ENCODE results near the gene VTCN1. TPM values are rescaled to one million over a fixed set of nuclear protein-coding genes. Genes with fewer than 3 reads are reported as not detected.

Gene VTCN1
- total RNA-seq, 1 experiment from 2014 or later: 0.17 TPM

DNA sequence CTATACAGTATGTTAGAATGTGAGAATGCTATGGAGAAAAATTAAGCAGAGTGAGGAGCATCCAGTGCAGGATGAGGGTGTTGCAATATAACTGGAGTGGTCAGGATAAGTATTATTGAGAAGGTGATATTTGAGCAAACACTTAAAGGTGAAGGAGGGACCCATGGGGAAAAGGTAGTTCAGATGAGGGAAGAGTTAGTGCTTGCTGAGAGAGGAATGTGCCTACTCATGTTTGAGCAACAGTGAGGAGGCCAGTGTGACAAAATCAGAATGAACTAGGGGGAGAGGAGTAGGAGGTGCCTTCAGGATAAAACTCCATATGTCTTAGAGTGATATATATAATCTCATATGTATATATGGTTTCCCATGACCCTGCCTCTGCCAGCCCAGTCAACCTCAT lies 82.9 kb downstream of the VTCN1 start:
- intact Hi-C loops (cut with micrococcal nuclease): loop anchor here (1.0 to 10.0 kb wide), 3 partner anchors 60 to 627 kb away; no protein-coding TSS in a partner anchor
- Histone ChIP-seq H3K4me2 (ENCODE audit: low read length) (no peak overlapping the region), H3K36me3 (ENCODE audit: control insufficient read depth in 1 of 2, insufficient read depth in 2 of 2, low read length in 2 of 2) (no peaks in the 10 kb centered on the region), H3K9ac (ENCODE audit: low read length) (no peak overlapping the region), H3K79me2 (ENCODE audit: insufficient read depth, low read length) (no peaks in the 10 kb centered on the region), H3K27me3 (ENCODE audit: insufficient read depth, low read length) (peaks cover 9% of the 10 kb centered on the region; the same call in 1 of the 2 replicates), H3K4me1 (ENCODE audit: control insufficient read depth in 1 of 2, insufficient read depth in 2 of 2, low read length in 2 of 2) (0 out of 4 replicates have a peak, but pooled peaks cover 0 to 2% of the 10 kb centered on the region in 2 experiments), H2AFZ (ENCODE audit: low read depth, low read length, poor library complexity, severe bottlenecking) (no peak overlapping the region), H4K20me1 (ENCODE audit: insufficient read depth) (no peaks in the 10 kb centered on the region), H3K9me3 (ENCODE audit: control insufficient read depth in 1 of 2, insufficient read depth in 1 of 2, low read depth in 1 of 2, low read length in 2 of 2) (no peaks in the 10 kb centered on the region), H3K9me2 (ENCODE audit: insufficient read depth) (no peaks in the 10 kb centered on the region), H3K27ac (ENCODE audit: low read depth, low read length) (no peak overlapping the region), H3K4me3 (replicated peaks in 1 of 2; ENCODE audit: low read depth in 1 of 2, low read length in 2 of 2) (no peak overlapping the region)
- no peak for ATAC-seq
- CTCF ChIA-PET: interaction anchor here (1.0 to 3.7 kb wide), 9 partner anchors 20 to 626 kb away, joined by 3 to 32 read pairs (median 5); partner anchors contain the start of gene TTF2
- DNase-seq (ENCODE audit: low read depth, low spot score): no peak
- RAD21 ChIA-PET (ENCODE audit: low non-redundant PET in 1 of 2, low total read pairs in 2 of 2, uncharacterized antibody in 2 of 2, unreplicated experiment in 2 of 2): interaction anchor here in 1 of 2 experiments (1.7 kb wide), 1 partner anchor 60 kb away, joined by 5 read pairs; no protein-coding TSS in a partner anchor
- POLR2A ChIA-PET: no interaction called here
- no peak for TF ChIP-seq SIN3A (IDR thresholded peaks at IDR 0.05; ENCODE audit: low read depth)
- no peak for TF ChIP-seq TCF7L2 (IDR thresholded peaks at IDR 0.05; ENCODE audit: borderline replicate concordance, extremely low read depth, insufficient read depth, insufficient read length)
- TF ChIP-seq ZNF274 (IDR thresholded peaks at IDR 0.05; ENCODE audit: low read depth, low read length): no peak
- TF ChIP-seq EZH2phosphoT487 (IDR thresholded peaks at IDR 0.05; ENCODE audit: borderline replicate concordance): no peak
- TF ChIP-seq YY1 (IDR thresholded peaks at IDR 0.05; ENCODE audit: extremely low read depth, insufficient replicate concordance, low read depth, low read length): no peak
- TF ChIP-seq SP1 (IDR thresholded peaks at IDR 0.05; ENCODE audit: low read depth): no peak
- TF ChIP-seq EGR1 (IDR thresholded peaks at IDR 0.05; ENCODE audit: low read depth): no peak
- TF ChIP-seq POLR2A (IDR thresholded peaks at IDR 0.05; ENCODE audit: borderline replicate concordance, extremely low read depth, insufficient read depth, insufficient read length): no peak
- TF ChIP-seq ZFX (IDR thresholded peaks at IDR 0.05): no peak
- no peak for TF ChIP-seq RAD21 (IDR thresholded peaks at IDR 0.05; ENCODE audit: low read depth)
- TF ChIP-seq, protein P1, sequence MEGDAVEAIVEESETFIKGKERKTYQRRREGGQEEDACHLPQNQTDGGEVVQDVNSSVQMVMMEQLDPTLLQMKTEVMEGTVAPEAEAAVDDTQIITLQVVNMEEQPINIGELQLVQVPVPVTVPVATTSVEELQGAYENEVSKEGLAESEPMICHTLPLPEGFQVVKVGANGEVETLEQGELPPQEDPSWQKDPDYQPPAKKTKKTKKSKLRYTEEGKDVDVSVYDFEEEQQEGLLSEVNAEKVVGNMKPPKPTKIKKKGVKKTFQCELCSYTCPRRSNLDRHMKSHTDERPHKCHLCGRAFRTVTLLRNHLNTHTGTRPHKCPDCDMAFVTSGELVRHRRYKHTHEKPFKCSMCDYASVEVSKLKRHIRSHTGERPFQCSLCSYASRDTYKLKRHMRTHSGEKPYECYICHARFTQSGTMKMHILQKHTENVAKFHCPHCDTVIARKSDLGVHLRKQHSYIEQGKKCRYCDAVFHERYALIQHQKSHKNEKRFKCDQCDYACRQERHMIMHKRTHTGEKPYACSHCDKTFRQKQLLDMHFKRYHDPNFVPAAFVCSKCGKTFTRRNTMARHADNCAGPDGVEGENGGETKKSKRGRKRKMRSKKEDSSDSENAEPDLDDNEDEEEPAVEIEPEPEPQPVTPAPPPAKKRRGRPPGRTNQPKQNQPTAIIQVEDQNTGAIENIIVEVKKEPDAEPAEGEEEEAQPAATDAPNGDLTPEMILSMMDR (IDR thresholded peaks at IDR 0.05 in 2 of 3, conservative IDR thresholded peaks at IDR 0.05 in 1 of 3; ENCODE audit: borderline replicate concordance in 1 of 3, insufficient read depth in 1 of 3, low read depth in 2 of 3, low read length in 2 of 3): no peak
- TF ChIP-seq, protein P2, sequence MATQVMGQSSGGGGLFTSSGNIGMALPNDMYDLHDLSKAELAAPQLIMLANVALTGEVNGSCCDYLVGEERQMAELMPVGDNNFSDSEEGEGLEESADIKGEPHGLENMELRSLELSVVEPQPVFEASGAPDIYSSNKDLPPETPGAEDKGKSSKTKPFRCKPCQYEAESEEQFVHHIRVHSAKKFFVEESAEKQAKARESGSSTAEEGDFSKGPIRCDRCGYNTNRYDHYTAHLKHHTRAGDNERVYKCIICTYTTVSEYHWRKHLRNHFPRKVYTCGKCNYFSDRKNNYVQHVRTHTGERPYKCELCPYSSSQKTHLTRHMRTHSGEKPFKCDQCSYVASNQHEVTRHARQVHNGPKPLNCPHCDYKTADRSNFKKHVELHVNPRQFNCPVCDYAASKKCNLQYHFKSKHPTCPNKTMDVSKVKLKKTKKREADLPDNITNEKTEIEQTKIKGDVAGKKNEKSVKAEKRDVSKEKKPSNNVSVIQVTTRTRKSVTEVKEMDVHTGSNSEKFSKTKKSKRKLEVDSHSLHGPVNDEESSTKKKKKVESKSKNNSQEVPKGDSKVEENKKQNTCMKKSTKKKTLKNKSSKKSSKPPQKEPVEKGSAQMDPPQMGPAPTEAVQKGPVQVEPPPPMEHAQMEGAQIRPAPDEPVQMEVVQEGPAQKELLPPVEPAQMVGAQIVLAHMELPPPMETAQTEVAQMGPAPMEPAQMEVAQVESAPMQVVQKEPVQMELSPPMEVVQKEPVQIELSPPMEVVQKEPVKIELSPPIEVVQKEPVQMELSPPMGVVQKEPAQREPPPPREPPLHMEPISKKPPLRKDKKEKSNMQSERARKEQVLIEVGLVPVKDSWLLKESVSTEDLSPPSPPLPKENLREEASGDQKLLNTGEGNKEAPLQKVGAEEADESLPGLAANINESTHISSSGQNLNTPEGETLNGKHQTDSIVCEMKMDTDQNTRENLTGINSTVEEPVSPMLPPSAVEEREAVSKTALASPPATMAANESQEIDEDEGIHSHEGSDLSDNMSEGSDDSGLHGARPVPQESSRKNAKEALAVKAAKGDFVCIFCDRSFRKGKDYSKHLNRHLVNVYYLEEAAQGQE (IDR thresholded peaks at IDR 0.05; ENCODE audit: low read depth): no peak
- no peak for TF ChIP-seq JUND (IDR thresholded peaks at IDR 0.05)
- TF ChIP-seq CEBPB (IDR thresholded peaks at IDR 0.05; ENCODE audit: low read depth): no peak
- BruUV-seq (replicated peaks): no TSS peak
